Caco-2 (cell line): ENCODE results near the gene SLC16A12. TPM values are rescaled to one million over a fixed set of nuclear protein-coding genes. Genes with fewer than 3 reads are reported as not detected.

Experiments used
- BruUV-seq: library from RNA; stranded (reverse); fragments of 400-500 nt; replicated peaks from 2 replicates; lab custom pipeline; 2021; lab: Mats Ljungman, UMichigan
- CTCF ChIA-PET: fragments of 300-600 bp; sonication (Branson Sonifier 250); formaldehyde crosslinking; loops from one replicate; lab custom pipeline; 2022; ENCODE audit warnings: antibody characterized with exemption; lab: Charles Lee
- POLR2A ChIA-PET: fragments of 300-600 bp; sonication (Branson Sonifier 250); formaldehyde crosslinking; loops from one replicate; lab custom pipeline; 2022; ENCODE audit warnings: antibody characterized with exemption; lab: Charles Lee
- DNase-seq, 2 experiments: peaks; one replicate each; pipeline versions ENCODE4 v3.0.0 to v3.0.0-alpha.2; 2020 to 2022
- H3K27me3 ChIP-seq: replicated peaks from 2 replicates; pipeline ENCODE4 v1.6.0; 2011; ENCODE audit warnings: low read length; ENCODE audit not compliant: control insufficient read depth, insufficient read depth
- H3K36me3 ChIP-seq: 2 replicates; pipeline ENCODE4 v1.5.1; 2011; ENCODE audit warnings: low read length; ENCODE audit not compliant: control insufficient read depth, insufficient read depth
- H3K4me1 ChIP-seq: fragments of 250-450 bp; sonication (Bioruptor Pico); 2 replicates; pipeline ENCODE4 v1.5.1; 2020; ENCODE audit warnings: mild to moderate bottlenecking
- H3K4me3 ChIP-seq: 2 replicates; pipeline ENCODE4 v1.5.1; 2011; ENCODE audit warnings: low read depth, mild to moderate bottlenecking, control low read depth, low read length
- H3K9me3 ChIP-seq: fragments of 250-450 bp; sonication (Bioruptor Pico); 2 replicates; pipeline ENCODE4 v1.5.1; 2020; ENCODE audit warnings: mild to moderate bottlenecking, moderate library complexity
- H3K27ac Mint-ChIP-seq: one replicate; pipeline ENCODE4 v1.8.0; 2022; ENCODE audit warnings: mixed read lengths; ENCODE audit not compliant: unreplicated experiment
- H3K27me3 Mint-ChIP-seq: one replicate; pipeline ENCODE4 v1.8.0; 2022; ENCODE audit warnings: mixed read lengths; ENCODE audit not compliant: insufficient read depth, unreplicated experiment
- H3K36me3 Mint-ChIP-seq: one replicate; pipeline ENCODE4 v1.8.0; 2022; ENCODE audit warnings: mild to moderate bottlenecking, mixed read lengths; ENCODE audit not compliant: insufficient read depth, unreplicated experiment
- H3K4me1 Mint-ChIP-seq: one replicate; pipeline ENCODE4 v1.8.0; 2022; ENCODE audit warnings: low read depth, mixed read lengths; ENCODE audit not compliant: unreplicated experiment
- H3K4me3 Mint-ChIP-seq: one replicate; pipeline ENCODE4 v1.8.0; 2022; ENCODE audit warnings: mild to moderate bottlenecking, moderate library complexity, mixed read lengths; ENCODE audit not compliant: unreplicated experiment
- H3K9me3 Mint-ChIP-seq: one replicate; pipeline ENCODE4 v1.8.0; 2022; ENCODE audit warnings: mixed read lengths; ENCODE audit not compliant: unreplicated experiment
- intact Hi-C: fragments of 100-400 bp; cut with micrococcal nuclease; formaldehyde crosslinking; loops from one replicate; pipeline ENCODE4 v1.10.0; 2022; ENCODE audit not compliant: unreplicated experiment
- total RNA-seq: library from RNA; stranded (reverse); gene quantifications from 2 replicates; pipeline ENCODE4 v1.2.3, GENCODE V29; 2022
- TF ChIP-seq, protein P1 (sequence below), 2 experiments: fragments of 200-600 bp in 1 of 2; IDR thresholded peaks; 1 replicate in 1 of 2; 2 replicates in 1 of 2; pipeline versions ENCODE4 v1.5.1 to v1.8.0; 2011 to 2022; ENCODE audit warnings: antibody characterized with exemption in 1 of 2, control low read depth in 1 of 2, inconsistent platforms in 1 of 2, low read depth in 1 of 2, low read length in 1 of 2, mild to moderate bottlenecking in 1 of 2, moderate library complexity in 1 of 2; ENCODE audit not compliant: insufficient read depth in 1 of 2, severe bottlenecking in 1 of 2, unreplicated experiment in 1 of 2

The SLC16A12 gene
- total RNA-seq, 1 experiment from 2014 or later = not detected

- Histone ChIP-seq H3K36me3 (no peaks in the 10 kb centered on the region), H3K4me1 (0 out of 2 replicates have a peak, but pooled peaks cover 7% of the 10 kb centered on the region), H3K27me3 (no peaks in the 10 kb centered on the region), H3K9me3 (no peaks in the 10 kb centered on the region), H3K4me3 (no peak overlapping the region)
- POLR2A ChIA-PET = no interaction called here
- TF ChIP-seq, protein P1, sequence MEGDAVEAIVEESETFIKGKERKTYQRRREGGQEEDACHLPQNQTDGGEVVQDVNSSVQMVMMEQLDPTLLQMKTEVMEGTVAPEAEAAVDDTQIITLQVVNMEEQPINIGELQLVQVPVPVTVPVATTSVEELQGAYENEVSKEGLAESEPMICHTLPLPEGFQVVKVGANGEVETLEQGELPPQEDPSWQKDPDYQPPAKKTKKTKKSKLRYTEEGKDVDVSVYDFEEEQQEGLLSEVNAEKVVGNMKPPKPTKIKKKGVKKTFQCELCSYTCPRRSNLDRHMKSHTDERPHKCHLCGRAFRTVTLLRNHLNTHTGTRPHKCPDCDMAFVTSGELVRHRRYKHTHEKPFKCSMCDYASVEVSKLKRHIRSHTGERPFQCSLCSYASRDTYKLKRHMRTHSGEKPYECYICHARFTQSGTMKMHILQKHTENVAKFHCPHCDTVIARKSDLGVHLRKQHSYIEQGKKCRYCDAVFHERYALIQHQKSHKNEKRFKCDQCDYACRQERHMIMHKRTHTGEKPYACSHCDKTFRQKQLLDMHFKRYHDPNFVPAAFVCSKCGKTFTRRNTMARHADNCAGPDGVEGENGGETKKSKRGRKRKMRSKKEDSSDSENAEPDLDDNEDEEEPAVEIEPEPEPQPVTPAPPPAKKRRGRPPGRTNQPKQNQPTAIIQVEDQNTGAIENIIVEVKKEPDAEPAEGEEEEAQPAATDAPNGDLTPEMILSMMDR (IDR thresholded peaks at IDR 0.05; ENCODE audit: insufficient read depth in 1 of 2, low read depth in 1 of 2, low read length in 1 of 2, severe bottlenecking in 1 of 2, unreplicated experiment in 1 of 2) = no peak
- Mint-ChIP-seq H3K27me3 (no peaks in the 10 kb centered on the region), H3K4me1 (peaks cover 23% of the 10 kb centered on the region), H3K27ac (no peak overlapping the region), H3K9me3 (no peaks in the 10 kb centered on the region), H3K36me3 (no peaks in the 10 kb centered on the region), H3K4me3 (no peak overlapping the region)
- no peak for DNase-seq
- no TSS peak for BruUV-seq
- CTCF ChIA-PET = no interaction called here
- intact Hi-C loops = no loop called here
Observed at GRCh38 chr10:89475591-89475998, 59.8 kb downstream of the SLC16A12 start.

- no TSS peak for BruUV-seq
Observed at GRCh38 chr10:89475125-89475524, 60.3 kb downstream of the SLC16A12 start.

GRCh38 chr10:89474452-89474851 is 60.9 kb downstream of the SLC16A12 start:
- Mint-ChIP-seq H3K4me3 (no peak overlapping the region), H3K36me3 (no peaks in the 10 kb centered on the region), H3K27ac (no peak overlapping the region), H3K27me3 (no peaks in the 10 kb centered on the region), H3K4me1 (peaks cover 23% of the 10 kb centered on the region), H3K9me3 (no peaks in the 10 kb centered on the region)
- intact Hi-C loops = no loop called here
- ChIA-PET POLR2A (no interaction called here), CTCF (no interaction called here)
- no peak for DNase-seq
- no TSS peak for BruUV-seq
- no peaks in the 10 kb centered on the region; the same call in 1 of the 2 replicates for H3K27me3 ChIP-seq
- H3K4me3 ChIP-seq = no peak overlapping the region
- TF ChIP-seq, protein P1 (IDR thresholded peaks at IDR 0.05; ENCODE audit: insufficient read depth in 1 of 2, low read depth in 1 of 2, low read length in 1 of 2, severe bottlenecking in 1 of 2, unreplicated experiment in 1 of 2) = no peak
- 0 out of 2 replicates have a peak, but pooled peaks cover 7% of the 10 kb centered on the region for H3K4me1 ChIP-seq
- no peaks in the 10 kb centered on the region for H3K9me3 ChIP-seq
- H3K36me3 ChIP-seq = no peaks in the 10 kb centered on the region

More at GRCh38 chr10:89475125-89475524, 60.3 kb downstream of the SLC16A12 start:
- Mint-ChIP-seq H3K36me3 (no peaks in the 10 kb centered on the region), H3K9me3 (no peaks in the 10 kb centered on the region), H3K27me3 (no peaks in the 10 kb centered on the region), H3K4me1 (peaks cover 23% of the 10 kb centered on the region), H3K4me3 (no peak overlapping the region), H3K27ac (no peak overlapping the region)
- CTCF ChIA-PET = no interaction called here
- H3K27me3 ChIP-seq = no peaks in the 10 kb centered on the region; the same call in 1 of the 2 replicates
- no peak overlapping the region for H3K4me3 ChIP-seq
- H3K9me3 ChIP-seq = no peaks in the 10 kb centered on the region
- POLR2A ChIA-PET = no interaction called here
- H3K4me1 ChIP-seq = 0 out of 2 replicates have a peak, but pooled peaks cover 7% of the 10 kb centered on the region
- intact Hi-C loops = no loop called here
- TF ChIP-seq, protein P1 (IDR thresholded peaks at IDR 0.05; ENCODE audit: insufficient read depth in 1 of 2, low read depth in 1 of 2, low read length in 1 of 2, severe bottlenecking in 1 of 2, unreplicated experiment in 1 of 2) = no peak
- DNase-seq = no peak
- H3K36me3 ChIP-seq = no peaks in the 10 kb centered on the region
